HEK293 (cell line): ENCODE measurements around the gene GOLGA8B.
"Not testable (repeated sequence)": the region's sequence is repeated elsewhere in the genome, so short reads cannot be mapped to it uniquely, and the experiment has no call there.

Experiments used
- CTCF ChIA-PET: fragments of 350-600 bp; formaldehyde crosslinking; extraction: SDS; loops from one replicate; lab custom pipeline; 2021; ENCODE audit warnings: antibody characterized with exemption; lab: Yijun Ruan, JAX
- POLR2A ChIA-PET: fragments of 300-600 bp; formaldehyde crosslinking; extraction: SDS; loops from one replicate; lab custom pipeline; 2020; ENCODE audit warnings: antibody characterized with exemption, inconsistent platforms; lab: Yijun Ruan, JAX
- H3K27ac ChIP-seq: fragments of 200-500 bp; sonication (Bioruptor generic); 2 replicates; pipeline ENCODE4 v1.5.1; 2014; ENCODE audit warnings: low read depth, low read length, control low read depth, inconsistent platforms; ENCODE audit errors: extremely low read depth
- H3K36me3 ChIP-seq, 2 experiments: fragments of 200-500 bp in 1 of 2; sonication (Bioruptor generic) in 1 of 2; 1 replicate in 1 of 2; 2 replicates in 1 of 2; pipeline ENCODE4 v1.5.1; 2014 to 2017; ENCODE audit warnings: inconsistent platforms in 2 of 2, low read length in 2 of 2; ENCODE audit not compliant: control insufficient read depth in 2 of 2, insufficient read depth in 1 of 2
- H3K4me1 ChIP-seq: fragments of 200-500 bp; sonication (Bioruptor generic); 2 replicates; pipeline ENCODE4 v1.5.1; 2014; ENCODE audit warnings: mild to moderate bottlenecking, low read length, inconsistent platforms; ENCODE audit not compliant: control insufficient read depth, insufficient read depth
- H3K4me3 ChIP-seq: 2 replicates; pipeline ENCODE4 v1.5.1; 2011; ENCODE audit warnings: low read depth, mild to moderate bottlenecking, control low read depth, low read length, moderate library complexity
- H3K9me3 ChIP-seq: fragments of 200-500 bp; sonication (Bioruptor generic); 2 replicates; pipeline ENCODE4 v1.5.1; 2014; ENCODE audit warnings: low read depth, low read length, inconsistent platforms; ENCODE audit not compliant: control insufficient read depth, insufficient read depth

GOLGA8B gene

GRCh38 chr15:34577658-34578282 lies 5.7 kb downstream of the GOLGA8B start:
- H3K9me3 ChIP-seq, H3K4me3 ChIP-seq, POLR2A ChIA-PET, H3K4me1 ChIP-seq, H3K36me3 ChIP-seq, H3K27ac ChIP-seq, CTCF ChIA-PET: not testable (repeated sequence)

DNA sequence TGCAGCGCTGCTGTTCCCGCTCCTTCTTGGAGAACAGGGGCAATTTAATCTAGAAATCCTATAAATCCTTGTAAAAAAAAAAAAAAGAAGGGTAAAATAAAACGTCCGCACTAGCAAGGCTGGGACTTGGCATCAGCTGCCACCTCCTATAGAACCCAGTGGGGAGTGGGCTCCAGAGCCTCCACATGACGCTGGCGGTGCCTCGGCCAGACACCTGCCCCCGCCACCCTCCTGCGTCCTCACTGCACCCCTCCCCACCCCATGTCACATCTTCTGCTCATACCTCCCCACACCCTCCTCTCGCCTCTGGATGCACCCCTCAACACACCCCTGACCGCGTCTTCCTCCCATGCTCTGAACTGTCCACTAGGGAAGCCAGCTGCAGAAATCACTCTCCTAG lies 8.4 kb downstream of the GOLGA8B start:
- H3K9me3 ChIP-seq, CTCF ChIA-PET, H3K36me3 ChIP-seq, H3K4me3 ChIP-seq, POLR2A ChIA-PET, H3K4me1 ChIP-seq, H3K27ac ChIP-seq: not testable (repeated sequence)

DNA sequence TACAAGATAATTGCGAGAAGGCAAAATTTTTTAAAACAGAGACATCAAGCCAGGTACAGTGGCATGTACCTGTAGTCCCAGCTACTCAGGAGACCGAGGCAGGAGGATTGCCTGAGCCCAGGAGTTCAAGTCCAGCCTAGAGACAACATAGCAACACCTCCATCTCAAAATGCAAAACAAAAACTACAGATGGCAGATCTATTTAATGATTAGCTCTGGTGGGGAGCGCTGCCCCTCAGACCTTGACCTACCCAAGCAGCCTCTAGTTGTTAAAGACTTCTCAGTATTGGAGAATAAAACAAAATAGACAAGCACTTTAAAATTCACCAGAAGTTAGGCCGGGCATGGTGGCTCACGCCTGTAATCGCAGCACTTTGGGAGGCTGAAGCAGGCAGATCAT lies 10.5 kb downstream of the GOLGA8B start:
- POLR2A ChIA-PET, H3K36me3 ChIP-seq, CTCF ChIA-PET, H3K9me3 ChIP-seq, H3K4me3 ChIP-seq, H3K4me1 ChIP-seq, H3K27ac ChIP-seq: not testable (repeated sequence)

- CTCF ChIA-PET, H3K36me3 ChIP-seq, H3K4me3 ChIP-seq, H3K27ac ChIP-seq, H3K4me1 ChIP-seq, POLR2A ChIA-PET, H3K9me3 ChIP-seq: not testable (repeated sequence)
Measured at GRCh38 chr15:34572019-34572641, 11.3 kb downstream of the GOLGA8B start.

DNA sequence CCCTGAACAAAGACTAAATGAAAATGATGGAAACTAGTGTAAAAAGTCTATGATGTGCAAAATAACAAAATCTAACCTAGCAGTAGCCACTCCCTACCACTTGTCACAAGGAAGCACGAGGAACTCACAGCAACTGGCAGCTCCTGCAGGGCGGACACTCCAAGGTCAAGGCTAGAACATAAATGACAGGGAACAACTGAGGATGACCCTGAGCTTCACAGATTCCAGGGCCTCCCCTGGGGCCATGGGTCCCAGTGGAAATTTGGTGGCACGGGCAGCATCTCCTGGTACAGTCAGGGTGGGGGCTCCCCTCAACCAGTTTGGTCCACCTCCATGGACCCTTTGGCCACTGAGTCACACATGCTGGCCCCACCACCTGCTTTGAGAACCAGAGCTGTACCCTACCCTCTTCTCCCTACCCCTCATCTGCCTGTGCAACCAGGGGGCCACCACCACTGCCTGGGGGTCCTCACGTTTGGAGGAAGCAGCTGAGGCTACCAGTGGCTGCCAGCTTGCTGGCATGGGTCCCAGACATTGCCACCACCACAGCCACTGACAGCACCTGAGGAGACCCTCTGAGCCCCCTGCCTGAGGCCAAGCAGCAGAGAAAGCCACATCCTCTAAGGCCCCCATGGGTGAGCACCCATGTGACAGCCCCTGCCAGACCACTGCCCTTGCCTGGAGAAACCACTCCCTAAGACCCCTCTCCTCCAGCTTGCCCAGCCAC lies 13.6 kb downstream of the GOLGA8B start:
- POLR2A ChIA-PET, H3K4me3 ChIP-seq: not testable (repeated sequence)

GRCh38 chr15:34567174-34567573 lies 16.3 kb downstream of the GOLGA8B start:
- H3K36me3 ChIP-seq, POLR2A ChIA-PET, H3K9me3 ChIP-seq, H3K27ac ChIP-seq, H3K4me3 ChIP-seq, H3K4me1 ChIP-seq, CTCF ChIA-PET: not testable (repeated sequence)

More for the DNA sequence above, 13.6 kb downstream of the GOLGA8B start:
- H3K9me3 ChIP-seq, CTCF ChIA-PET, H3K4me1 ChIP-seq, H3K27ac ChIP-seq, H3K36me3 ChIP-seq: not testable (repeated sequence)

GRCh38 chr15:34564711-34565110 lies 18.7 kb downstream of the GOLGA8B start:
- H3K9me3 ChIP-seq, H3K4me3 ChIP-seq, H3K27ac ChIP-seq, H3K36me3 ChIP-seq, H3K4me1 ChIP-seq, CTCF ChIA-PET, POLR2A ChIA-PET: not testable (repeated sequence)

- H3K4me1 ChIP-seq, CTCF ChIA-PET, H3K36me3 ChIP-seq, POLR2A ChIA-PET, H3K4me3 ChIP-seq, H3K9me3 ChIP-seq, H3K27ac ChIP-seq: not testable (repeated sequence)
Measured at GRCh38 chr15:34560814-34561213, 22.6 kb downstream of the GOLGA8B start.

- CTCF ChIA-PET, H3K36me3 ChIP-seq, H3K4me1 ChIP-seq, POLR2A ChIA-PET, H3K27ac ChIP-seq, H3K4me3 ChIP-seq, H3K9me3 ChIP-seq: not testable (repeated sequence)
Measured at GRCh38 chr15:34559764-34560163, 23.7 kb downstream of the GOLGA8B start.

DNA sequence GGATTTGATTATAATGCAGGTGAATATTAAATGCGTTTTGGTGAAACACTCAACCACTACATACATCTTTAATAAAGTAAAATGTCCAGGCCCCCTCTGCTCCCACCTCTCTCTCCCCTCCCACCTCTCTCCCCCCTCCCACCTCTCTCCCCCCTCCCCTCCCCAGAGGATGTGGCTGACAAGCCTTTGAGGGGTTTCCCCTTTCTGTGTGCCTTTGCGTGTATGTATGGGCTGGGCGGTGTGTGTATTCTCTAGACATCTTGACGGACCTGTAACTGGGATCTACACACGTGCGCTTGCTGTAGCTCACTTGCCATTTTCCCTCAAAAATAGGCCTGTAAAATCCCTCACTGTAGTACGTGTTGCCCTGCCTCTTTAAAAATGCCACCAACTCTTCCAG lies 28.3 kb downstream of the GOLGA8B start:
- H3K27ac ChIP-seq, H3K9me3 ChIP-seq, H3K4me1 ChIP-seq, CTCF ChIA-PET, POLR2A ChIA-PET, H3K36me3 ChIP-seq, H3K4me3 ChIP-seq: not testable (repeated sequence)

- H3K4me1 ChIP-seq, H3K9me3 ChIP-seq, H3K4me3 ChIP-seq, CTCF ChIA-PET, H3K27ac ChIP-seq, H3K36me3 ChIP-seq, POLR2A ChIA-PET: not testable (repeated sequence)
Measured at GRCh38 chr15:34554716-34555115, 28.7 kb downstream of the GOLGA8B start.
